GM12875 (cell line): ENCODE measurements around the gene RAB4B.

Experiments used
- H3K4me3 ChIP-seq: one replicate; pipeline ENCODE4 v1.5.1; 2011; ENCODE audit warnings: low read depth, low read length, control low read depth
- TF ChIP-seq, protein P1 (sequence below): IDR thresholded peaks from 2 replicates; pipeline ENCODE4 v1.5.1; 2011; ENCODE audit warnings: low read depth, mild to moderate bottlenecking, control low read depth, inconsistent platforms, low read length, moderate library complexity, borderline replicate concordance; ENCODE audit not compliant: insufficient read depth

The RAB4B gene

DNA sequence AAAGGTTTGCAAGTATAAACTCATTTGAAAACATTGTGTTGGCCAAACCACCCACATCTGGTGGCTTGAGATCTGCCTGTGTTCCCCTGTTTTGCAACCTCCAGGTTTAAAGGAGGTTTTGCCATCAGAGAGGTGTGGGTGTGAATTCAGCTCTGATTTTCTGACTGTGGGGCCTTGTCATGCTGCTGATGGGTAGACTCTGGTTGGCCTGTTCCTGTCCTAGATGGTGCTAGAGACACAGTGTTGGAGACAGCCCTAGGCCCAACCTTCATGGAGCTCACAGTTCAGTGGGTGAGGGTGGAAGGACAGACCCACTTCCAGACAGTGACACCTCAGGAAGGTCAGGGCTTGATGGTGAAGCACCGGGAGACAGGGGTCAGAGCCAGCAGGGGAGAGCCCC is 7.5 kb downstream of the RAB4B start:
- no peak overlapping the region for H3K4me3 ChIP-seq
- TF ChIP-seq, protein P1, sequence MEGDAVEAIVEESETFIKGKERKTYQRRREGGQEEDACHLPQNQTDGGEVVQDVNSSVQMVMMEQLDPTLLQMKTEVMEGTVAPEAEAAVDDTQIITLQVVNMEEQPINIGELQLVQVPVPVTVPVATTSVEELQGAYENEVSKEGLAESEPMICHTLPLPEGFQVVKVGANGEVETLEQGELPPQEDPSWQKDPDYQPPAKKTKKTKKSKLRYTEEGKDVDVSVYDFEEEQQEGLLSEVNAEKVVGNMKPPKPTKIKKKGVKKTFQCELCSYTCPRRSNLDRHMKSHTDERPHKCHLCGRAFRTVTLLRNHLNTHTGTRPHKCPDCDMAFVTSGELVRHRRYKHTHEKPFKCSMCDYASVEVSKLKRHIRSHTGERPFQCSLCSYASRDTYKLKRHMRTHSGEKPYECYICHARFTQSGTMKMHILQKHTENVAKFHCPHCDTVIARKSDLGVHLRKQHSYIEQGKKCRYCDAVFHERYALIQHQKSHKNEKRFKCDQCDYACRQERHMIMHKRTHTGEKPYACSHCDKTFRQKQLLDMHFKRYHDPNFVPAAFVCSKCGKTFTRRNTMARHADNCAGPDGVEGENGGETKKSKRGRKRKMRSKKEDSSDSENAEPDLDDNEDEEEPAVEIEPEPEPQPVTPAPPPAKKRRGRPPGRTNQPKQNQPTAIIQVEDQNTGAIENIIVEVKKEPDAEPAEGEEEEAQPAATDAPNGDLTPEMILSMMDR = no peak

DNA sequence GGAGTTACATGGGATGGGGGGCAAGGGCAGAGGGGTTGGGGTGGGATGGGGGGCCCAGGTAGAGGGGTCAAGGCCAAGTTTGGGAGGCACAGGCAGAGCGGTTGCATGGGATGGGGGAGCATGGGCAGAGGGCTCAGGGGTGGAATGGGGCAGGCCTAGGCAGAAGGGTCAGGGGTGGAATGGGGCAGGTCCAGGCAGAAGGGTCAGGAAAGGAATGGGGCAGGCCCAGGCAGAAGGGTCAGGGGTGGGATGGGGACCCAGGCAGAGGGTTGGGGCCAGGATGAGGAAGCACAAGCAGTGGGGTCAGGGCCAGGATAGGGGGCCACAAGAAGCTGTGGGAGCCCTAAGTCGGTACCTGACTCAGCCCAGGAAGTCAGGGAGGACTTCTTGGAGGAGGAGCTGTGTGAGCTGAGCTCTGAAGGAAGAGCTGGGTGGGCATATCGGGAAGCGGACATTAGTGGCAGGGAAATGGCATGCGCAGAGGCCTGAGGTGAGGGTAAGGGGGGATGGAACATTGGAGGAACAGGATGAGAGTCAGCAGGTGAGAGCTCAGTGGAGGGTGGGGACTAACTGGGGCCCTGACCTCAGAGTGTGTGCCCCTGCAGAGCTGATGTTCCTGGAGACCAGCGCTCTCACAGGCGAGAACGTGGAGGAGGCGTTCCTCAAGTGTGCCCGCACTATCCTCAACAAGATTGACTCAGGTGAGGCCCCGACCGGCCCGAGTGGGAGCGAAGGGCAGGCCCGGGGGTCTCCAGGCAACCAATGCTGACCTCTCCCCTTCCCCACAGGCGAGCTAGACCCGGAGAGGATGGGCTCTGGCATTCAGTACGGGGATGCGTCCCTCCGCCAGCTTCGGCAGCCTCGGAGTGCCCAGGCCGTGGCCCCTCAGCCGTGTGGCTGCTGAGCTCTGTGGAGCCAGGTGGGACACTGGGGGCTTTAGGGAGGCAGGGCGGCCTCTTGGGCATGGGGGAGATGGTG is 8.3 kb downstream of the RAB4B start:
- TF ChIP-seq, protein P1 = no peak
- no peak overlapping the region for H3K4me3 ChIP-seq

DNA sequence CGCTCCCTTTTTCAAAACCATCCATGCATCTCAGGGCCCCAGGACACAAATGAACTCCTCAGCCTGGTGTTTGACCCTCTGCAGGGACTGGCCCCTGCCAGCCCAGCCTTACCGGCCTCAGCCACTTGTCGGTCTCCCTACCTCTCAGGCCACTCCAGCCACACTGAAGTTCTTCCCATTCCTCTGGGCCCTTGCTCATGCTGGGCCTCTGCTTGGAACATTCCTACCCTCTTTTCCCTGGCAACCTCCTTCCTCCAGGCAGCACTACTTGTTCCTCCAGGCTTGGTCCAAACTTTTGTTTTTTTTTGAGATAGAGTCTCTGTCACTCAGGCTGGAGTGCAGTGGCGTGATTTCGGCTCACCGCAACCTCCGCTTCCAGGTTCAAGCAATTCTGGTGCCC is 13.3 kb downstream of the RAB4B start:
- TF ChIP-seq, protein P1 = no peak
- H3K4me3 ChIP-seq = no peak overlapping the region

DNA sequence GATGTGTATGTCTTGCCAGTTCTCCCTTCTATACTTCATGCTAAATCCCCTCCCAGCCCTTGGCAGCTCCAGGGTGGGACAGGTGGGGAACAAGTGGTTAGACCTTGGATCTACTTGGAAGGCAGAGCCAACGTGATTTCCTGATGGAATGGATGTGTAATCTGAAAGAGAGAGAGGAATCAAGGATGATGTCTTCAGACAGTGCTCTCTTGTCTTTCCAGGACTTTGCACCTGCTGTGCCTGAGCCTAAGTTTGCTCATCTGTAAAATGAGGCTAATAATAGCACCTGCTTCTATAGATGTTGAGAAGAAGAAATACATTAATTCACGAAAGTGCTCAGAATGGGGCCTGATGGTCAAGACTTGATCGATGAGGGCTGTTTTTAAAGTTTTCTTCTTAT is 13.9 kb downstream of the RAB4B start:
- TF ChIP-seq, protein P1 = no peak
- no peak overlapping the region for H3K4me3 ChIP-seq

DNA sequence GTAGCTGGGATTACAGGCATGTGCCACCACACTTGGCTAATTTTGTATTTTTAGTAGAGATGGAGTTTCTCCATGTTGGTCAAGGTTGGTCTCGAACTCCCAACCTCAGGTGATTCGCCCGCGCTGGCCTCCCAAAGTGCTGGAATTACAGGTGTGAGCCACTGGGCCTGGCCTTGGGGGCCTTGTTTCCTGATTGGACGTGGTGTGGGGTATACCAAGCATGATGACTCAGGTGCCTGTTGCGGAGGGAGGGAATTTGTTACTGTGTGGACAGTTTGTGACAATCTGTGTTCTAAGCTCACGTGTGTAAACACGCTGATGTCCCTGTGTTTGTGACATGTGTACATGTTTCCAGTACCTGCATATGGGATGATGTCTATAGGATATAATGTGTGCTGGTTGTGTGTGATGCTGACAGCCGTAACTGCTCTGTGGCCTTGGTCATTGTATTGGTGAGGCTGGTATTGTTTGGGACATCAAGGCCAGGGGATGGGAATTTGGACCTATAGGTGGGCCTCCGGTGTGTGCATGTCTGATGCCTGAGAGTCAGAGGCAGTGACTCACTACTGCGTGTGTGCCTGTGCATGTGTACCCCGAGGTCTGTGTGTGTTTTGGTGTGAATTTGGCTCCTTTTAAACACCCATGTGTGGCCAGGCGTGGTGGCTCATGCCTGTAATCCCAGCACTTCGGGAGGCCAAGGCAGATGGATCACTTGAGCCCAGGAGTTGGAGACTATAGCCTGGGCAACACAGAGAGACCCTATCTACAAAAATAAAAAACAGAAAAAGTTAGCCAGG is 19.3 kb downstream of the RAB4B start:
- H3K4me3 ChIP-seq = no peak overlapping the region

DNA sequence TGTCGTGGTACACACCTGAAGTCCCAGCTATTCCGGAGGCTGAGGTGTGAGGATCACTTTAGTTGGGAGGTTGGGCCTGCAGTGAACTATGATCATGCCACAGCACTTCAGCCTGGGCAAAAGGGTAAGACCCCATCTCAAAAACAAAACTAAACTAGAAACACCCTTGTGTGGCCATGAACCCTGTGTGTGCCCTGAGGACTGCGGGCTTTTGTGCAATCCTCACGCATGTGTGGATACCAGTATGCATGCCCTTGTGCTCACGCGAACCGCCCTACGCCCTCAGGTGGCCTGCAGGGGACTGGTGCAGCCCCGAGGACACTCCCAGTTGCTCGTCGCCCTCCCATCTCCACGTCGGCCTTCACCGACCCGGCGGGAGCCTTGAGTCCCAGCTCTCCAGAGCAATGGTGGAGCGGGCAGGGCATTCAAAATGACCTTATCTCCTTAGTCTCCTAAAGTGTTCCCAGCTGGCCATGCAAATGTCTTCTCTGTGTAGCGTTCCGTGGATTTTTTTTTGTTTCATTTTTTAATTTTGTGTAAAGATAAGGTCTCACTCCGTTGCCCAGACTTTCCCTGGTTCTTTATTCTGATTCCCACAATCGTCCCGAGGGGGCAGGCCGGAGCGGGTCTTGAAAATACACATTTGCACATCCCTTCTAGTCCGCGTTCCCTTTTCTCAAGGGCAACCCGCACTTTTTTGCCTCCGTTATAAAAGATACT is 20.1 kb downstream of the RAB4B start:
- H3K4me3 ChIP-seq = peak overlapping the region; percentile 39
- TF ChIP-seq, protein P1 = peak; percentile 53

More for the DNA sequence above, 19.3 kb downstream of the RAB4B start:
- TF ChIP-seq, protein P1 = no peak
